IPS-18c (cell line): ENCODE results near the gene DHTKD1.

Source experiments
- H3K4me3 ChIP-seq: 2 replicates; pipeline ENCODE4 v1.7.0; 2013; ENCODE audit warnings: low read depth, mild to moderate bottlenecking, low read length, moderate library complexity; ENCODE audit not compliant: insufficient read depth
- H3K9me3 ChIP-seq: one replicate; pipeline ENCODE4 v1.6.1; 2013; ENCODE audit warnings: mild to moderate bottlenecking, low read length, moderate library complexity; ENCODE audit not compliant: control insufficient read depth, insufficient read depth

Gene DHTKD1

DNA sequence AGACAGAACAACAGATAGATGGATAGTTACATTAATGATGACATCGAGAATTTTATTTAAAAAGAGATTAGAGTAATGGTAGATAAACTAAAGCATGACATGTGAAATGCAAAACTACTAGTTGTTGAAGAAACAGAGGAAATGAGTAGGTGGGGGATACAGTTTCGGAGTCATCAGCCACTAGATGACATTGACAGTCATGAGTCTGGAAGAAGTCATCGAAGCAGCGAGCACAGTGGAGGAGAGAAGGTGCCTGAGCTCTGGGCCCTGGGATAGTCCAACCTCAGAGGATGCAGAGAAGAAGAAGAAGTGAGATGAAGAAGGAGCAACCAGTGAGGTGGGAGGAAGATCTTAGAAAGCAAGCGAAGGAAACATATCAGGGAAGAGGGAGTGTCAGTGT is 40.5 kb downstream of the DHTKD1 start:
- Histone ChIP-seq H3K4me3 (no peak overlapping the region), H3K9me3 (peaks cover 2% of the 10 kb centered on the region)

DNA sequence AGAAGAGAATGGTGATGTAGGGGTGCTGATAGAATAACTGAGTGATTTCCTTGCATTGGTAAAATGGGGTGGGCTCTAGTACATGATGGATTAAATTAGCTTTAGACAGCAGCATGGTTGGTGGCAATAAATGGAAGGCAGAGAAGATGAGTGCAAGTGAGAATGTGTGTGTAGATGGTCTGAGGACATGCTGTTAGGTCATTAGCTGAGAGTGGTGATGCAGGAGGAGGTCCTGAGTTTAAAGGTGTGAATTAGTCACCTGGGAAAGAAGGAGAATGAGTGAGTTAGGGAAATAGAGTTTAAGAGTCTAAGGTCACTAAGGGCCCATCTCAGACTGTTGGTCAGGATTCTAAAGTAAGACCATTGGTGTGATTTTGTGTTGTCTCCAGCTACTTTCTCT is 42.8 kb downstream of the DHTKD1 start:
- H3K4me3 ChIP-seq, result no peak overlapping the region

DNA sequence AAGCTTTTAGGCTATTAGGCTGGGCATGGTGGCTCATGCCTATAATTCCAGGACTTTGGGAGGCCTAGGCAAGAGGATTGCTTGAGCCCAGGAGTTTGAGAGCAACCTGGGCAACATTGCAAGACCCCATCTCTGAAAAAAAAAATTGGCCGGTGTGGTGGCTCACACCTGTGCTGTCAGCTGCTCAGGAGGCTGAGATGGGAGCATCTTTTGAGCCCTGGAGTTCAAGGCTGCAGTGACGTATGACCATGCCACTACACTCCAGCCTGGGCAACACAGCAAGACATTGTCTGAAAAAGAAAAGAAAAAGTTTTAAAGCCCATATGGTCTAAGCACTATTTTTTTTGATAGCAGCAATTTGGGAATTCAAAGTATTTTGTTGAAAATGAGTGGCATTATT is 44.9 kb downstream of the DHTKD1 start:
- no peaks in the 10 kb centered on the region for H3K9me3 ChIP-seq
- no peak overlapping the region for H3K4me3 ChIP-seq

More for the DNA sequence above, 42.8 kb downstream of the DHTKD1 start:
- H3K9me3 ChIP-seq, result peaks cover 2% of the 10 kb centered on the region

DNA sequence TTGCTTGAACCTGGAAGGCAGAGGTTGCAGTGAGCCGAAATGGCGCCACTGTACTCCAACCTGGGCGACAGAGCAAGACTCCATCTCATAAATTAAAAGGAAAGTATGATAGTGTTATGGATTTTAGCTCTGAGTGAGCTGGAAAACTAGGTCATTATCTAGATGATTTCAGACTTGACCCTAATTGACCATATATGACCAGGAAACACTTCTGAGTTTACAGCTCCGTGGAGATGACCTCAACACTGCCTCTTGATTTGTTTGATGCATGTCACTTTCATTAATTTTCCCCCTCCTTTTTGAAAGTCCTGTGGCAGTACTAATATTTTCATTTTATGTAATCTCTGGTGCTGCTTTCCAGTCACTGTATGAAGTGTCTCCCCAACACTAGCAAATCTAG is 52.9 kb downstream of the DHTKD1 start:
- no peaks in the 10 kb centered on the region for H3K9me3 ChIP-seq
- no peak overlapping the region for H3K4me3 ChIP-seq

DNA sequence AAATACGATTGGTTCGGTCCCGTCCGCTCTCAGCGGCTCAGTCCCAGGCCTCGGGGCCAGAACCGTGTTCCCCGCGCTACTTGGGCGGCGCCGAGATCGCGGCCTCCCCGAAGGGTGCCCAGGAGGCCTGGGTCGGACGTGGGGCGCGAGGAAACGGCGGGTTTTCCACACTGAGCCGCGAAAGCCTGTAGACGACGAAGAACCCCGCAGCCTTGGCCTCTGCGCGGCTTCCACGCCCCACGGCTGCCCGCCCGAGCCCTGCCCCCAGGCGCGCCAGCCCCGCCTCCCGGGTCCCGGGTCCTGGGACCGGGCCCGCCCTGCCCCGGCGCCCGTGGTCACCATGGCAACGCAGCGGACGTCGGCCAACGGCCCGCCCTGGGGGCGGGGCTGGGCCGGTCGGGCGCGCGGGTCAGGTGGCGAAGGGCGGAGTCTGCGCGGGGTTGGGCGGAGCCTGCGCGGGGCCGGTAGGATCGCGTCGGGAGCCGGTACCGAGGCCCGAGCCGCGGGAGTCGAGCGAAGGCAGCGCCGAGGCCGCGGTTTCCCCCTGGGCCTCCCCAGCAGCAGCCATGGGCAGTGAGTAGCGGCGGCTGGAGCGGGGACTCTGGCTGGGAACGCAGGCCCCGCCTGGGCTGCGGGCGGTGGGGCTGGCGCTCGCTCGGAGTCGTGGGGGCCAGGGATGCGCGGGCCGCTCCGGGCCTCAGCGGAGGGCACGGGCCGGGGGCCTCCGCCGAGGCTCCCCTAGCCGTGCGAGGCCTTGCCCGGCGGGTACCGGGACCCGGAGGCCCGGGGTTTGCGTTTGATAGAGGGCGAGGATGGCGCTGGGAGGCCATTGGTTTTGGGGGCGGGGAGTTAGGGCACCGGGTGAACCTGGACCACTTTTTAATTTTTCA is 60.7 kb downstream of the DHTKD1 start, which contains the start of gene SEC61A2:
Gene SEC61A2, plus strand, starts transcription at position 456 of the 890 bp plus-strand sequence. Its CDS starts 111 bp downstream, at position 567.
- Histone ChIP-seq H3K9me3 (no peaks in the 10 kb centered on the region), H3K4me3 (peak within 1 kb of the TSS; percentile 96)

DNA sequence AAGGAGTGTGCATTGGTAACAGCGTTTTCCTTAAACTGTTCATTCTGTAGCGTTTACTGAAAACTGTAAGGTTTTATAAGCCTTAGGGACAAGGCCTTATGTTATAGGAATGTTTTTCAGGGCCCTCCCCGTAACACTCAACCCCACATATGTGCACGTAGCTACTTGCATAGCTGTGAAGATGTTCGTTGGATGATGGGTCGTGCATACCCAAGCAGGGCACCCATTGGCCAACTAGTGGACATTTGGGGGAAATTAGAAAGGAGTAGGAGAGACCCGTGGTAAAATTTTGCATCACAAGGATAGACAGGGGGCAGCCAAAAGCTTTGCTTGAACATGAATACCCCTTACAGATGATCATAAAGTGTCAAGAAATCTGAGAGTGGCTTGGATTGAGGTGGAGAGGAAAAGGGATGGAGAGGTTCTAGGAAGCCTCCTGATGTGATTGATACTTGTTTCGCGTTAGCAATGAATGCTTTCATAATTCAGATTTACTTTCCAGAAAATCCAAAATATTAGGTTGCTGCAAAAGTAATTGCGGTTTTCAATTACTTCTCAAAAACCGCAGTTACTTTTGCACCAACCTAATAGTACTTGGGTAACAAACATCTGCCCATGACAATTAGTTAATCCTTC is 61.6 kb downstream of the DHTKD1 start:
- no peaks in the 10 kb centered on the region for H3K9me3 ChIP-seq
- H3K4me3 ChIP-seq, result peak overlapping the region; percentile 96

DNA sequence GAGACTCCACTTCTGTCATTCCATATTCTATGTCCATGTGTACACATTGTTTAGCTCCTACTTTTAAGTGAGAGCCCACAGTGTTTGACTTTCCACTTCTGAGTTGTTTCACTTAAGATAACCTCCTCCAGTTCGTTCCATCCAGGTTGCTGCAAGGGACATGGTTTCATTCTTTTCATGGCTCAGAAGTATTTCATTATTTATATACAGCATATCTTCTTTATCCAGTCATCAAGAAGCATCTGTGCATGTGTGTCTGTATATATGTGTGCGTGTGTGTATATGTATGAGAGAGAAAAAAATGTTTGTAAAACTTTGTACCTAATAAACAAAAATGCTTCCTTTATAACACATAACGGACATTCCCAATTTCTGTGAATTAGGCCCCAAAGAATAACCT is 66.9 kb downstream of the DHTKD1 start:
- H3K4me3 ChIP-seq, result no peak overlapping the region
- H3K9me3 ChIP-seq, result no peaks in the 10 kb centered on the region

DNA sequence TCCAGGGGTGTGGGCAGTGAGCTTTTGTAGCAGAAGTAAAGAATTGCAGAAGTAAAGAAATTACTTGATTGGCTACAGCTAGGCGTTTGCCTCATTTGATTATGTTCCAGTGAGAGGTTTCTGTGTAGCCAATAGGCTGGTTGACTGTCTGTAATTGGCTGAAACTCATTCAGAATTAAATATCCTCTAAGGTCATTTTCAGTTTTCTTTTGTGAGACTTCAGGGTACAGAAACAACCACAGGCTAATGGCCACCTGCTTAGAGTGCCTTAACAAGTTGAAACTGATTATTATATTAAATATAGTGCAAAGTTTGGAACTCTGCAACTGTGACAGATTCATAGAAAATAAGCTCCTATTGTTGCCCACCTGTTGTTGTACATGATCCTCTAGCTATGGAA is 71.3 kb downstream of the DHTKD1 start:
- H3K9me3 ChIP-seq, result no peaks in the 10 kb centered on the region
- H3K4me3 ChIP-seq, result no peak overlapping the region

DNA sequence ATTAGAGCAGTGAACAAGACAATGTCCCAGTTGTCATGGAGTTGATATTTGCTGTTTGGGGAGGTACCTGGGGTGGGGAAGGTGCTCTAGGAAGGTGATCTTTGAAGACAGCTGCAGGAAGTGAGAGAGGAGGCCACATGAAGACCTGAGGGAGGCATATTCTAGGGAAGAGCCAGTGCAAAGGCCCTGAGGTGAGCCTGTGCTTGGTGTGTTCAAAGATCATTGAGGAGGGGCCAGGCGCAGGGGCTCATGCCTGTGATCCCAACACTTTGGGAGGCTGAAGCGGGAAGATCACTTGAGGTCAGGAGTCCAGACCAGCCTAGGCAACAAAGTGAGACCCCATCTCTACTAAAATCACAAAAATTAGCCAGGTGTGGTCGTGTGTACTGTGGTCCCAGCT is 75.8 kb downstream of the DHTKD1 start:
- Histone ChIP-seq H3K4me3 (no peak overlapping the region), H3K9me3 (no peaks in the 10 kb centered on the region)

DNA sequence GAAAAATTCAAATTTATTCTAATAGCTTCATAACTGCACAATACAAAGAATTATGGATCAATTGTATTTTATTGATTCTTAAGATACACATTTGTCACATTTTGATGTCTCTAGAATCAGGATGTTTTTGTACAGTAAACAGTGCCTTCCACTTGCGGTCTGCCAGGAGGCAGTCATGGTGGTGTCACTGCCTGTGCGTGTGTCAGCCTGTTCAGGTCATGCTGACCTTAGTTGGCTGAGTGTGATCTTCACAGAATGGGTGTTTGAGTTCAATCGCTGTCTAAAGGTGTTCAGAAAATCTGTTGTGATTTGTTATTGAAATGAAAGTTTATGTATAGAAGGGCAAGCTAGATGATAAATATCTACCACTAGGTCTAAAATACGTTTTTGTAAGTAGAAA is 81.4 kb downstream of the DHTKD1 start:
- peaks cover 2% of the 10 kb centered on the region for H3K9me3 ChIP-seq

DNA sequence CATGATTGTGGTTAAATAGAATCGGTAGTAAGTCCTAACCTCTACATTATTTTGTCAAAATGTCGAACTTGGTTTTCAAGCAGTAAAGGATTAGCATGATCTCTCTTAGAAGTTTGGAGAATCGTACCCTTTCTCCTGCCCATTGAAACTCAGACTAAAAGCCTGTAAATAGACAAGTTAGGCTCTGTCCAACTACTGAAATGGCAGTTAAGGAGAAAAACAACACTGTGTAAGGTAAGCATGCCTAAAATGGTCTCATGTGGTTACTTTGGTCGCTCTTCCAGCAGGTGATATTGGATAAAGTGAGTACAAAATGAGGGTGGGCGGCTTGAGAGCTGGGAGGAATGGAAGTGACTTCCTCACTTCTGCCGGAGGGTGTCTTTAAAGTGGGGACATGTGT is 85.8 kb downstream of the DHTKD1 start:
- no peak overlapping the region for H3K4me3 ChIP-seq
- H3K9me3 ChIP-seq, result peaks cover 2% of the 10 kb centered on the region

More for the DNA sequence above, 81.4 kb downstream of the DHTKD1 start:
- H3K4me3 ChIP-seq, result no peak overlapping the region

DNA sequence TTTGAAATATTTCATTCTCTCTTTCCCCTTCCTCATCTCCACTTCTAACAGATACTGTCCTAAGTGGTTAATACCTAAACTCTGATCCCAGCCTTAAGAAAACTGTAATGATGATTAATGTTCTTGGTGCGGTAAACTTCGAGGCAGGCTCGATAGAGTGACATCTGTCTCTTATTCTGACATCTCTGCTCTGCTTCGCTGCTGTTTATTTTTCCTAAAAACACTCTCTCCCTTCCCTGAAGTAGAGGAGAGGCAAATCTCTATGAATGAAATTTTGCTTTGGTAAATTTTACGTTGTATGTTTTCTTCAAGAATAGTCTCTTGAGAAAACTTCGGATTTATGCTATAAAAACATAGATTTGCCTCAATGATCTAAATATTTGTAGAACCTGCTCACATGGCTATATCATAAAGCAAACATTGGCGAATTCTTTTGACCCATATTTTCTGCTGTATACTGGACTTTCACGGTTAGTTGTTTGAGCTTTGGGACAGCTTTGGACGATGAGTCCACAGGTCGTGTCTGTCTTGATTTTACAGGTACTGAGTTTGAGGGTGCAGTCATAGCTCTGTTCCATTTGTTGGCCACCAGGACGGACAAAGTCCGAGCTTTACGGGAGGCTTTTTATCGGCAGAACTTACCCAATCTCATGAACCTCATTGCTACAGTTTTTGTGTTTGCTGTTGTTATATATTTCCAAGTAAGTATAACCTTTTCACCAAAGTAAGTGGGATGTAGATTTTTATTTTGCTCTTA is 87.8 kb downstream of the DHTKD1 start:
- H3K4me3 ChIP-seq, result no peak overlapping the region
- H3K9me3 ChIP-seq, result peaks cover 2% of the 10 kb centered on the region

DNA sequence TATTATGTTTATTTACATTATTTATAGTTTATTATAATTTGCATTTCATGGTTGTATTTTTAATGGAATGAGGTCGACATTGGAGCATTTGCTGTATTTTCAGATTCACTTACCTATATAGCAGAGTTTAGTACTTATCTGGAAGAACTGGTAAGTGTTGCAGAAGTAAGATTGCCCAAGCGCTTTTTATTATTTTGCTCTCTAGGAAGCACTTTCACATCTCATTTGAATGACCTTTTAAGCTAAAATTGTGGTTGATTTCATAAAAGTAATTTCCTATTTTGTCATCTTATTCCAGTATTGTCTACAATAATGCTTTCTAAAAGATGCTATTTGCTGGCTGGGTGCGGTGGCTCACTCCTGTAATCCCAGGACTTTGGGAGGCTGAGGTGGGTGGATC is 89.4 kb downstream of the DHTKD1 start:
- no peak overlapping the region for H3K4me3 ChIP-seq
- H3K9me3 ChIP-seq, result peaks cover 2% of the 10 kb centered on the region

DNA sequence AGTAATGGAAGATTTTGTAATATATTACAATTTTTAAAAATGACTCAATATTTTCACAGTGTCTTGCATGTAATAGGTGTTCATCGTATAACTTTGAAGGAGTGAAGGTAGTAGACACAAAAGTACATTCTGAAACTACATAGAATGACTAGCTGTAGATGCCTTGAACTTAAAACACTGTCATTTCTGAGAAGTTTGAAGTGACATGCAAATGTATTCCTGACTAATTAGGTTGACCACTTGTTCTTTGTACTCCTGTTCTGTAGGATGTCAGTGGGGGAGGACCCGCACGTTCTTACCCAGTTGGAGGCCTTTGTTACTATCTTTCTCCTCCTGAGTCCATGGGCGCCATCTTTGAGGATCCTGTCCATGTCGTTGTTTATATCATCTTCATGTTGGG is 91.9 kb downstream of the DHTKD1 start:
- H3K4me3 ChIP-seq, result no peak overlapping the region
- H3K9me3 ChIP-seq, result no peaks in the 10 kb centered on the region

DNA sequence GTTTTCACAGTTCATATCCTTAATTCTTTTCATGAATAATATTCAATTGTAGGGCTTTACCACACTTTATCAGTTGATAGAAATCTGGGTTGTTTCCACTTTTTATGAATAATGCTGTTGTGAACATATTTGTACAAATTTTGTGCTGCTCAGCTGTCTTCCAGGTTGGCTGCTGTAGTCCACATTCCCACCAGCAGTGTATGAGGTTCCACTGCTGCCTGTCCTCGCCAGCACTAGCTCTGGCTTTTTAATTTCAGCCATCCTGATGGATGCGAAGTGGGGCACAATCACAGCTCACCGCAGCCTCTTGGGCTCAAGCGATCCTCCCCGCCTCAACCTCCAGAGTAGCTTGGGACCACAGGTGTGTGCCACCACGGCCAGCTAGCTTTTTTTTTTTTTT is 94.2 kb downstream of the DHTKD1 start:
- Histone ChIP-seq H3K4me3 (no peak overlapping the region), H3K9me3 (no peaks in the 10 kb centered on the region)

DNA sequence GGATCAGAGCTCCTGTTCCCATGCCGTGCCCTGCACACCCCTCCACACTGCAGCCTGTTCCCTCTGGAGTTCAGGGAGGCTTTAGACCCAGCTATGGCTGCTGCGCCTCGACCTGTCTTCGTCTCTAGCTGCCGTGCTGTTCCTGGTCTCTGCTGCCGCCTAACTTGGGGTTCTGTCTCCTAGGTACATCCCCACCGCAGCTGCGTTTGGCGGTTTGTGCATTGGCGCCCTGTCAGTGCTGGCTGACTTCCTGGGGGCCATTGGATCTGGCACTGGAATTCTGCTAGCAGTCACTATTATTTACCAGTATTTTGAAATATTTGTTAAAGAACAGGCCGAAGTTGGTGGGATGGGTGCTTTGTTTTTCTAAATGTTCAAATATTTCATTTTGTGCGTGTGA is 95.3 kb downstream of the DHTKD1 start:
- no peak overlapping the region for H3K4me3 ChIP-seq
- H3K9me3 ChIP-seq, result no peaks in the 10 kb centered on the region

DNA sequence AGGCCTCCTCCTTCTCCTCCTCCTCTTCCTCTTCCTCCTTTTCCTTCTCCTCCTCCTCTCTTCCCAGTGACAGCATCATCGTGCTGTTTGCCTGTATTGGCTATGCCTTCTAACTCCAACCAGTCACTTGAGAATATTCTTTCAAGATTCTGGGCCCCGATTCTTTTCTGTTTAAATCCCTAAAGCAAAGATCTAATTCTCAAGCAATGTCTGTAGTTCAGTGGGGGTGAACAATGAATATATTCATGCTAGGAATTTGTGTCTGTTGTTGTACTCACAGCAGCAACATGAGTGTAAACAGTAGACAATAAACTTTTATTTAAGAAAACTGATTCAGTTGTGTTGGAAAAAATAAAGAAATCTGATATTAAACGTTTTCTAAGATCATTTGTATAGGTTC is 96.3 kb downstream of the DHTKD1 start:
- Histone ChIP-seq H3K4me3 (no peak overlapping the region), H3K9me3 (no peaks in the 10 kb centered on the region)
